IMR-90 (cell line): ENCODE results near the gene IGBP1. TPM values are rescaled to one million over a fixed set of nuclear protein-coding genes. Genes with fewer than 3 reads are reported as not detected.
A peak's percentile ranks its signal among the peaks of the same experiment; 100 is the strongest.

Experiments used
- ATAC-seq: fragments of 200-7000 bp; cut with Tn5 transposase; 2 replicates; pipeline ENCODE4 v1.9.1; 2020; ENCODE audit warnings: low read depth, mild to moderate bottlenecking, moderate library complexity
- BruUV-seq: library from RNA; stranded (reverse); fragments of 400-500 nt; replicated peaks from 2 replicates; lab custom pipeline; 2021; lab: Mats Ljungman, UMichigan
- CTCF ChIA-PET: fragments of 300-600 bp; formaldehyde crosslinking; extraction: SDS; loops from one replicate; lab custom pipeline; 2021; ENCODE audit warnings: antibody characterized with exemption; lab: Yijun Ruan, JAX
- POLR2A ChIA-PET: fragments of 300-600 bp; sonication (Branson Sonifier 250); formaldehyde crosslinking; loops from one replicate; lab custom pipeline; 2022; ENCODE audit warnings: antibody characterized with exemption; ENCODE audit not compliant: unreplicated experiment; lab: Charles Lee
- DNase-seq: peaks from one replicate; pipeline ENCODE4 v3.0.0; 2013
- H2AFZ ChIP-seq: replicated peaks from 2 replicates; pipeline ENCODE3; 2013; ENCODE audit warnings: low read length, mild to moderate bottlenecking; ENCODE audit not compliant: poor library complexity
- H2AK5ac ChIP-seq: 2 replicates; pipeline ENCODE4 v1.6.1; 2013; ENCODE audit warnings: low read depth, low read length, inconsistent platforms
- H2AK9ac ChIP-seq: replicated peaks from 2 replicates; pipeline ENCODE3; 2013; ENCODE audit warnings: mild to moderate bottlenecking, low read depth, low read length, moderate library complexity; ENCODE audit not compliant: poor library complexity
- H2BK120ac ChIP-seq: 2 replicates; pipeline ENCODE4 v1.6.1; 2013; ENCODE audit warnings: low read depth, low read length, inconsistent platforms
- H2BK15ac ChIP-seq: 3 replicates; pipeline ENCODE4 v1.6.1; 2013; ENCODE audit warnings: low read depth, low read length, inconsistent platforms
- H2BK20ac ChIP-seq: 2 replicates; pipeline ENCODE4 v1.6.1; 2013; ENCODE audit warnings: low read depth, mild to moderate bottlenecking, inconsistent platforms, low read length, moderate library complexity
- H2BK5ac ChIP-seq: 2 replicates; pipeline ENCODE4 v1.6.1; 2013; ENCODE audit warnings: mild to moderate bottlenecking, low read depth, low read length, inconsistent platforms; ENCODE audit not compliant: poor library complexity, severe bottlenecking
- H3K14ac ChIP-seq: replicated peaks from 2 replicates; pipeline ENCODE4 v1.6.1; 2013; ENCODE audit warnings: low read depth, low read length, inconsistent platforms
- H3K18ac ChIP-seq: 2 replicates; pipeline ENCODE4 v1.6.1; 2013; ENCODE audit warnings: low read depth, low read length, control low read depth
- H3K23ac ChIP-seq: 2 replicates; pipeline ENCODE4 v1.6.1; 2013; ENCODE audit warnings: low read depth, low read length, inconsistent platforms
- H3K27ac ChIP-seq: 2 replicates; pipeline ENCODE4 v1.5.1; 2013; ENCODE audit warnings: mild to moderate bottlenecking, control low read depth, low read length; ENCODE audit not compliant: insufficient read depth
- H3K27me3 ChIP-seq: 2 replicates; pipeline ENCODE4 v1.6.1; 2013; ENCODE audit warnings: low read length; ENCODE audit not compliant: control insufficient read depth, insufficient read depth
- H3K36me3 ChIP-seq: 2 replicates; pipeline ENCODE4 v1.6.1; 2013; ENCODE audit warnings: low read length, mixed read lengths; ENCODE audit not compliant: control insufficient read depth, insufficient read depth
- H3K4ac ChIP-seq: 2 replicates; pipeline ENCODE4 v1.6.1; 2013; ENCODE audit warnings: low read depth, low read length, inconsistent platforms
- H3K4me1 ChIP-seq: 2 replicates; pipeline ENCODE4 v1.6.1; 2013; ENCODE audit warnings: low read length, mixed read lengths; ENCODE audit not compliant: control insufficient read depth, insufficient read depth
- H3K4me2 ChIP-seq: 2 replicates; pipeline ENCODE4 v1.6.1; 2013; ENCODE audit warnings: low read depth, mild to moderate bottlenecking, control low read depth, low read length, moderate library complexity
- H3K4me3 ChIP-seq: 2 replicates; pipeline ENCODE4 v1.5.1; 2013; ENCODE audit warnings: low read depth, mild to moderate bottlenecking, control low read depth, low read length, moderate library complexity; ENCODE audit not compliant: insufficient read depth
- H3K56ac ChIP-seq: 2 replicates; pipeline ENCODE4 v1.6.1; 2013; ENCODE audit warnings: low read length, inconsistent platforms; ENCODE audit not compliant: insufficient read depth; ENCODE audit errors: extremely low read depth
- H3K79me1 ChIP-seq, 2 experiments: 2 replicates each; pipeline ENCODE4 v1.6.1; 2013; ENCODE audit warnings: low read length in 2 of 2, inconsistent platforms in 1 of 2, low read depth in 1 of 2
- H3K9ac ChIP-seq: 2 replicates; pipeline ENCODE4 v1.6.1; 2013; ENCODE audit warnings: low read depth, low read length, control low read depth
- H3K9me1 ChIP-seq: 2 replicates; pipeline ENCODE4 v1.6.1; 2013; ENCODE audit warnings: low read length, inconsistent platforms; ENCODE audit not compliant: insufficient read depth
- H3K9me3 ChIP-seq: 2 replicates; pipeline ENCODE4 v1.6.1; 2013; ENCODE audit warnings: low read length; ENCODE audit not compliant: control insufficient read depth, insufficient read depth
- H4K20me1 ChIP-seq: 2 replicates; pipeline ENCODE4 v1.6.1; 2013; ENCODE audit warnings: low read length, inconsistent platforms; ENCODE audit not compliant: insufficient read depth
- H4K5ac ChIP-seq: 2 replicates; pipeline ENCODE4 v1.6.1; 2013; ENCODE audit warnings: mild to moderate bottlenecking, low read depth, low read length, control low read depth
- H4K8ac ChIP-seq, 2 experiments: 2 replicates each; pipeline ENCODE4 v1.6.1; 2013; ENCODE audit warnings: low read depth in 2 of 2, low read length in 2 of 2, control low read depth in 1 of 2, inconsistent platforms in 1 of 2
- H4K91ac ChIP-seq: 2 replicates; pipeline ENCODE4 v1.6.1; 2013; ENCODE audit warnings: low read depth, low read length, inconsistent platforms; ENCODE audit not compliant: insufficient read depth
- CEBPB ChIP-seq: IDR thresholded peaks from 2 replicates; pipeline ENCODE4 v1.6.1; 2012; ENCODE audit warnings: low read depth, low read length, improper control_type of control experiment
- CHD1 ChIP-seq: IDR thresholded peaks from 2 replicates; pipeline ENCODE4 v1.6.1; 2012; ENCODE audit warnings: low read depth, low read length, improper control_type of control experiment
- ELK1 ChIP-seq: fragments of 150-350 bp; IDR thresholded peaks from 2 replicates; pipeline ENCODE4 v1.6.1; 2016; ENCODE audit warnings: low read depth, mild to moderate bottlenecking, low read length, moderate library complexity, borderline replicate concordance
- MAFK ChIP-seq: IDR thresholded peaks from 2 replicates; pipeline ENCODE4 v1.6.1; 2012; ENCODE audit warnings: low read depth, low read length, improper control_type of control experiment
- MAZ ChIP-seq: IDR thresholded peaks from 2 replicates; pipeline ENCODE4 v1.6.1; 2012; ENCODE audit warnings: low read depth, mild to moderate bottlenecking, low read length, improper control_type of control experiment, moderate library complexity, borderline replicate concordance
- MXI1 ChIP-seq: IDR thresholded peaks from 2 replicates; pipeline ENCODE4 v1.6.1; 2012; ENCODE audit warnings: low read depth, mild to moderate bottlenecking, low read length, moderate library complexity, borderline replicate concordance
- NFE2L2 ChIP-seq: fragments of 150-350 bp; IDR thresholded peaks from 2 replicates; pipeline ENCODE4 v1.6.1; 2016; ENCODE audit warnings: low read depth, mild to moderate bottlenecking, low read length
- RAD21 ChIP-seq: IDR thresholded peaks from 2 replicates; pipeline ENCODE4 v1.6.1; 2012; ENCODE audit warnings: low read length, improper control_type of control experiment
- RCOR1 ChIP-seq: IDR thresholded peaks from 2 replicates; pipeline ENCODE4 v1.6.1; 2012; ENCODE audit warnings: mild to moderate bottlenecking, low read length, improper control_type of control experiment; ENCODE audit not compliant: insufficient replicate concordance
- RFX5 ChIP-seq: IDR thresholded peaks from 2 replicates; pipeline ENCODE4 v1.8.0; 2012; ENCODE audit warnings: low read depth, mild to moderate bottlenecking, low read length, moderate library complexity
- SMC3 ChIP-seq: fragments of 150-350 bp; IDR thresholded peaks from 2 replicates; pipeline ENCODE4 v1.6.1; 2016; ENCODE audit warnings: low read depth, mild to moderate bottlenecking, antibody characterized with exemption, low read length, moderate library complexity
- dilution Hi-C: fragments of 300-500 bp; cut with HindIII; formaldehyde crosslinking; loops from one replicate; pipeline ENCODE4 v1.14.3; 2018; ENCODE audit warnings: low sequenced_read_pairs; ENCODE audit not compliant: unreplicated experiment
- in situ Hi-C: fragments of 300-500 bp; cut with MboI; formaldehyde crosslinking; loops from 3 replicates; pipeline ENCODE4 v1.14.3; 2019; ENCODE audit warnings: low sequenced_read_pairs, inconsistent platforms, mixed read lengths
- intact Hi-C: fragments of 100-400 bp; cut with micrococcal nuclease; formaldehyde crosslinking; loops from 2 replicates; pipeline ENCODE4 v1.10.0; 2022
- polyA plus RNA-seq, 3 experiments: library from polyadenylated mRNA; depleted of rRNA; stranded (reverse); fragments of >200 nt; gene quantifications; 2 replicates each; pipeline ENCODE4 v1.2.3, GENCODE V29; 2012; ENCODE audit warnings: low replicate concordance in 1 of 3
- total RNA-seq: library from RNA; depleted of rRNA; stranded (reverse); fragments of >200 nt; gene quantifications from 2 replicates; pipeline ENCODE4 v1.2.3, GENCODE V29; 2012
- TF ChIP-seq, protein P1 (sequence below): conservative IDR thresholded peaks from 2 replicates; pipeline ENCODE4 v1.5.1; 2012; ENCODE audit warnings: mild to moderate bottlenecking, low read depth, low read length, improper control_type of control experiment

IGBP1 gene
- total and polyA plus RNA-seq, 2 of the 4 experiments (the other 2 are of a cell fraction) = 51.8 to 87.1 TPM

DNA sequence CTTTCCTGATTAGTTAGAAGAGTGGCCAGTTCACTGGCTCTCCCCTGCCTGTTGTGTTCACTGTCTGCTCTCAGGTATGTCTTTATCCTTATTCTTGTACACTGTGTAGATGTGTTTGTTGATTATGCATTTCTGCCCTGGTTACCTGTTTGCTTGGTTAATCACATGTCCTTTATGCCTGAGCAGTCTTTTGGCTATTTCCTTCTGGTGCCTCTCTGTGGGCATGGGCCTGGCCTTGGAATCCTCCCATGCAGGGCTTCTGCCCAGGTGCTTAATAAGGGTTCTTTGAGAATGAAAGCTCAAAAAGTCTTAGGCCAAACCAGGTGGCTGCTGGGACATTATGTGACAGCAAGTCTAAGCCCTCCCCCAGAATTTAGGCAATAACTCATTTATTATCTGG is 44.5 kb upstream of the IGBP1 start:
- no peak overlapping the region for H2AK5ac ChIP-seq
- no peak overlapping the region for H3K56ac ChIP-seq
- no peak overlapping the region for H3K9ac ChIP-seq
- no peak overlapping the region for H3K4me2 ChIP-seq
- no peak overlapping the region; a peak in 1 of 4 replicates for H4K8ac ChIP-seq
- DNase-seq (no peak), ATAC-seq (no peak)
- in situ Hi-C loops (no loop called here), intact Hi-C loops (no loop called here), dilution Hi-C loops (no loop called here)
- ChIA-PET CTCF (no interaction called here), POLR2A (no interaction called here)
- peak overlapping the region; percentile 49; the same call in 1 of the 2 replicates for H2BK120ac ChIP-seq
- no TSS peak for BruUV-seq
- H3K27ac ChIP-seq = peak overlapping the region; percentile 52; the same call in 1 of the 2 replicates
- peaks cover 2% of the 10 kb centered on the region for H3K27me3 ChIP-seq
- no peak overlapping the region for H2AK9ac ChIP-seq
- TF ChIP-seq NFE2L2 (no peak), RAD21 (no peak), MXI1 (no peak), ELK1 (no peak), MAZ (no peak), MAFK (no peak), CHD1 (no peak), CEBPB (no peak), SMC3 (no peak), RFX5 (no peak), RCOR1 (no peak)
- TF ChIP-seq, protein P1, sequence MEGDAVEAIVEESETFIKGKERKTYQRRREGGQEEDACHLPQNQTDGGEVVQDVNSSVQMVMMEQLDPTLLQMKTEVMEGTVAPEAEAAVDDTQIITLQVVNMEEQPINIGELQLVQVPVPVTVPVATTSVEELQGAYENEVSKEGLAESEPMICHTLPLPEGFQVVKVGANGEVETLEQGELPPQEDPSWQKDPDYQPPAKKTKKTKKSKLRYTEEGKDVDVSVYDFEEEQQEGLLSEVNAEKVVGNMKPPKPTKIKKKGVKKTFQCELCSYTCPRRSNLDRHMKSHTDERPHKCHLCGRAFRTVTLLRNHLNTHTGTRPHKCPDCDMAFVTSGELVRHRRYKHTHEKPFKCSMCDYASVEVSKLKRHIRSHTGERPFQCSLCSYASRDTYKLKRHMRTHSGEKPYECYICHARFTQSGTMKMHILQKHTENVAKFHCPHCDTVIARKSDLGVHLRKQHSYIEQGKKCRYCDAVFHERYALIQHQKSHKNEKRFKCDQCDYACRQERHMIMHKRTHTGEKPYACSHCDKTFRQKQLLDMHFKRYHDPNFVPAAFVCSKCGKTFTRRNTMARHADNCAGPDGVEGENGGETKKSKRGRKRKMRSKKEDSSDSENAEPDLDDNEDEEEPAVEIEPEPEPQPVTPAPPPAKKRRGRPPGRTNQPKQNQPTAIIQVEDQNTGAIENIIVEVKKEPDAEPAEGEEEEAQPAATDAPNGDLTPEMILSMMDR = no peak
- 0 out of 2 replicates have a peak overlapping the region, but pooled peaks have one; percentile 23 for H3K4ac ChIP-seq
- no peak overlapping the region; the same call in 1 of the 2 replicates for H4K5ac ChIP-seq
- H3K79me1 ChIP-seq = no peaks in the 10 kb centered on the region
- H2BK15ac ChIP-seq = no peak overlapping the region
- H3K9me1 ChIP-seq = no peaks in the 10 kb centered on the region
- H3K36me3 ChIP-seq = no peaks in the 10 kb centered on the region
- no peak overlapping the region for H3K4me3 ChIP-seq
- no peaks in the 10 kb centered on the region for H4K20me1 ChIP-seq
- no peak overlapping the region for H2AFZ ChIP-seq
- 0 out of 2 replicates have a peak overlapping the region, but pooled peaks have one; percentile 11 for H3K14ac ChIP-seq
- peak overlapping the region; percentile 25; the same call in 1 of the 2 replicates for H2BK20ac ChIP-seq
- H3K9me3 ChIP-seq = no peaks in the 10 kb centered on the region
- H3K4me1 ChIP-seq = peaks cover 7% of the 10 kb centered on the region
- no peak overlapping the region; the same call in 1 of the 2 replicates for H3K18ac ChIP-seq
- no peak overlapping the region for H2BK5ac ChIP-seq
- H3K23ac ChIP-seq = no peak overlapping the region
- H4K91ac ChIP-seq = no peak overlapping the region
